Right lung (tissue), 5 donors: Measurements from ENCODE around the gene TNFAIP8L3. TPM values are rescaled to one million over a fixed set of nuclear protein-coding genes. Genes with fewer than 3 reads are reported as not detected.

ENCODE experiments used
- polyA plus RNA-seq, 5 donors: library from polyadenylated mRNA; unstranded; fragments of 120-200 nt; gene quantifications; one replicate each; pipeline versions ENCODE4 v1.2.1 to v1.2.3, GENCODE V29; 2013; ENCODE audit warnings: inconsistent platforms in 1 of 5, low replicate concordance in 1 of 5; ENCODE audit not compliant: insufficient read length in 5 of 5, insufficient read depth in 1 of 5

The TNFAIP8L3 gene
- polyA plus RNA-seq, 5 donors: 3.0 to 4.5 (median 4.3) TPM

Other genes starting within 250 kb of the TNFAIP8L3 start
- gene AP4E1, start 186.2 kb downstream of the TNFAIP8L3 start, polyA plus RNA-seq: 10 to 100 TPM in 1 of 5 donors, 1 to 10 TPM in 4; 6.4 to 10.4 (median 9.7) TPM
- 1 to 10 TPM in 1 of 5 donors, under 1 TPM in 1, not detected in 3; 0.10 to 1.9 TPM for gene CYP19A1, start 243.7 kb upstream of the TNFAIP8L3 start, polyA plus RNA-seq
- gene GLDN, start 246.7 kb upstream of the TNFAIP8L3 start, polyA plus RNA-seq: under 1 TPM; 0.19 to 0.31 (median 0.21) TPM